ENCODE results near the gene SOWAHA.
"Not testable (repeated sequence)": the region's sequence is repeated elsewhere in the genome, so short reads cannot be mapped to it uniquely, and the experiment has no call there.

SOWAHA gene

GRCh38 chr5:132778129-132778528, 35.0 kb upstream of the SOWAHA start:
- DNase-seq: no peak

GRCh38 chr5:132778856-132779255, 34.2 kb upstream of the SOWAHA start:
- DNase-seq: no peak

GRCh38 chr5:132779961-132780360, 33.1 kb upstream of the SOWAHA start:
- DNase-seq: no peak

GRCh38 chr5:132780577-132780976, 32.5 kb upstream of the SOWAHA start:
- no peak for DNase-seq

GRCh38 chr5:132781029-132781428, 32.1 kb upstream of the SOWAHA start:
- DNase-seq: no peak

- DNase-seq: no peak
Measured at GRCh38 chr5:132782101-132782500, 31.0 kb upstream of the SOWAHA start.

- no peak for DNase-seq
Measured at GRCh38 chr5:132785365-132785764, 27.7 kb upstream of the SOWAHA start.

GRCh38 chr5:132785864-132786263, 27.2 kb upstream of the SOWAHA start:
- DNase-seq: no peak

GRCh38 chr5:132787076-132787475, 26.0 kb upstream of the SOWAHA start:
- no peak for DNase-seq

- no peak for DNase-seq
Measured at GRCh38 chr5:132788508-132788907, 24.6 kb upstream of the SOWAHA start.

GRCh38 chr5:132788990-132789886, 23.9 kb upstream of the SOWAHA start:
- no peak for DNase-seq

GRCh38 chr5:132790201-132790865, 22.8 kb upstream of the SOWAHA start:
- DNase-seq: no peak

- no peak for DNase-seq
Measured at GRCh38 chr5:132791026-132791425, 22.1 kb upstream of the SOWAHA start.

GRCh38 chr5:132797651-132798050, 15.5 kb upstream of the SOWAHA start:
- DNase-seq: no peak

GRCh38 chr5:132799392-132799791, 13.7 kb upstream of the SOWAHA start:
- DNase-seq: no peak

- DNase-seq: no peak
Measured at GRCh38 chr5:132800545-132800944, 12.6 kb upstream of the SOWAHA start.

GRCh38 chr5:132802044-132802684, 10.9 kb upstream of the SOWAHA start:
- no peak for DNase-seq

- DNase-seq: not testable (repeated sequence)
Measured at GRCh38 chr5:132802685-132803066, 10.4 kb upstream of the SOWAHA start.

- DNase-seq: not testable (repeated sequence)
Measured at GRCh38 chr5:132804219-132804618, 8.9 kb upstream of the SOWAHA start.

GRCh38 chr5:132805872-132806271, 7.2 kb upstream of the SOWAHA start:
- DNase-seq: not testable (repeated sequence)

GRCh38 chr5:132806804-132807162, 6.3 kb upstream of the SOWAHA start:
- DNase-seq: not testable (repeated sequence)

GRCh38 chr5:132807163-132807838, 5.8 kb upstream of the SOWAHA start:
- DNase-seq: no peak

- DNase-seq: no peak
Measured at GRCh38 chr5:132808448-132808847, 4.7 kb upstream of the SOWAHA start.

Measured in CD4-positive, alpha-beta T cell treated with Interleukin-12 subunit alpha and Interleukin-12 subunit beta, for 1 hour (primary cell).